LNCaP clone FGC (cell line): ENCODE results near the gene LARGE1.

ENCODE experiments used
- DNase-seq: peaks from one replicate; pipeline ENCODE4 v3.0.0-alpha.2; 2011; ENCODE audit warnings: low read depth
- H3K4me3 ChIP-seq: 2 replicates; pipeline ENCODE4 v1.5.1; 2011; ENCODE audit warnings: mild to moderate bottlenecking, low read depth, low read length, control low read depth
- CTCF ChIP-seq: IDR thresholded peaks from 2 replicates; pipeline ENCODE4 v1.5.1; 2012; ENCODE audit warnings: mild to moderate bottlenecking; ENCODE audit not compliant: control insufficient read depth, insufficient read depth; ENCODE audit errors: extremely low read depth

LARGE1 gene

GRCh38 chr22:33577862-33578411, 342.3 kb downstream of the LARGE1 start:
- no peak for TF ChIP-seq CTCF
- no peak overlapping the region for H3K4me3 ChIP-seq
- DNase-seq = no peak

- DNase-seq = no peak
- no peak for TF ChIP-seq CTCF
- no peak overlapping the region for H3K4me3 ChIP-seq
Observed at GRCh38 chr22:33576205-33576604, 344.1 kb downstream of the LARGE1 start.

GRCh38 chr22:33575771-33576170, 344.5 kb downstream of the LARGE1 start:
- no peak overlapping the region for H3K4me3 ChIP-seq
- no peak for DNase-seq
- TF ChIP-seq CTCF = no peak

- H3K4me3 ChIP-seq = no peak overlapping the region
- no peak for TF ChIP-seq CTCF
- DNase-seq = no peak
Observed at GRCh38 chr22:33575041-33575440, 345.2 kb downstream of the LARGE1 start.

- DNase-seq = no peak
- H3K4me3 ChIP-seq = no peak overlapping the region
- TF ChIP-seq CTCF = no peak
Observed at GRCh38 chr22:33573479-33573878, 346.8 kb downstream of the LARGE1 start.

- no peak for TF ChIP-seq CTCF
- no peak overlapping the region for H3K4me3 ChIP-seq
- DNase-seq = no peak
Observed at GRCh38 chr22:33572086-33572485, 348.2 kb downstream of the LARGE1 start.

GRCh38 chr22:33570110-33570509, 350.2 kb downstream of the LARGE1 start:
- no peak for TF ChIP-seq CTCF
- no peak for DNase-seq
- H3K4me3 ChIP-seq = no peak overlapping the region
